Mesothelial cell of epicardium (in vitro differentiated cells): Measurements from ENCODE around the gene MAPK14. TPM values are rescaled to one million over a fixed set of nuclear protein-coding genes. Genes with fewer than 3 reads are reported as not detected.
A peak's percentile ranks its signal among the peaks of the same experiment; 100 is the strongest.

ENCODE experiments used
- DNase-seq, 2 experiments: peaks; one replicate each; pipeline ENCODE4 v3.0.0; 2021; ENCODE audit warnings: low spot score in 2 of 2; ENCODE audit not compliant: unreplicated experiment in 2 of 2
- H3K27ac Mint-ChIP-seq: 2 replicates; pipeline ENCODE4 v1.8.0; 2021; ENCODE audit warnings: mixed read lengths
- H3K27me3 Mint-ChIP-seq: 2 replicates; pipeline ENCODE4 v1.8.0; 2021; ENCODE audit warnings: low read depth, mixed read lengths
- H3K36me3 Mint-ChIP-seq: 2 replicates; pipeline ENCODE4 v1.8.0; 2021; ENCODE audit warnings: mixed read lengths
- H3K4me1 Mint-ChIP-seq: 2 replicates; pipeline ENCODE4 v1.8.0; 2021; ENCODE audit warnings: mixed read lengths
- H3K4me3 Mint-ChIP-seq: 2 replicates; pipeline ENCODE4 v1.8.0; 2021; ENCODE audit warnings: mild to moderate bottlenecking, moderate library complexity, mixed read lengths
- H3K9me3 Mint-ChIP-seq: 2 replicates; pipeline ENCODE4 v1.8.0; 2021; ENCODE audit warnings: mixed read lengths
- CTCF ChIP-seq: fragments of 200-600 bp; sonication (generic); IDR thresholded peaks from one replicate; pipeline ENCODE4 v1.5.0; 2021; ENCODE audit warnings: antibody characterized with exemption; ENCODE audit not compliant: unreplicated experiment
- total RNA-seq: library from RNA; stranded (reverse); gene quantifications from 3 replicates; pipeline ENCODE4 v1.2.1, GENCODE V29; 2021

MAPK14 gene
- total RNA-seq, 1 donor from 2014 or later, result 54.8 TPM

- H3K9me3 Mint-ChIP-seq, result no peaks in the 10 kb centered on the region
- DNase-seq, result no peak
- H3K4me1 Mint-ChIP-seq, result peaks cover 50% of the 10 kb centered on the region
- H3K4me3 Mint-ChIP-seq, result no peak overlapping the region
- H3K27ac Mint-ChIP-seq, result peak overlapping the region; percentile 83
- no peak for TF ChIP-seq CTCF
- no peaks in the 10 kb centered on the region for H3K27me3 Mint-ChIP-seq
- peaks cover 9% of the 10 kb centered on the region for H3K36me3 Mint-ChIP-seq
These were observed 37.3 kb downstream of the MAPK14 start for GRCh38 chr6:36064770-36065396.

GRCh38 chr6:36065916-36066315 lies 38.3 kb downstream of the MAPK14 start:
- Mint-ChIP-seq H3K9me3 (no peaks in the 10 kb centered on the region), H3K4me3 (no peak overlapping the region), H3K27me3 (no peaks in the 10 kb centered on the region), H3K27ac (peak overlapping the region; percentile 83), H3K4me1 (peaks cover 53% of the 10 kb centered on the region), H3K36me3 (peaks cover 4% of the 10 kb centered on the region)
- no peak for TF ChIP-seq CTCF
- no peak for DNase-seq

- Mint-ChIP-seq H3K4me3 (no peak overlapping the region), H3K36me3 (peaks cover under 1% of the 10 kb centered on the region), H3K9me3 (no peaks in the 10 kb centered on the region), H3K4me1 (peaks cover 54% of the 10 kb centered on the region), H3K27ac (peak overlapping the region; percentile 83), H3K27me3 (no peaks in the 10 kb centered on the region)
- no peak for DNase-seq
- no peak for TF ChIP-seq CTCF
These were observed 39.2 kb downstream of the MAPK14 start for GRCh38 chr6:36066817-36067216.

GRCh38 chr6:36067374-36068011 lies 39.9 kb downstream of the MAPK14 start:
- no peaks in the 10 kb centered on the region for H3K9me3 Mint-ChIP-seq
- H3K27me3 Mint-ChIP-seq, result no peaks in the 10 kb centered on the region
- peaks cover 55% of the 10 kb centered on the region for H3K4me1 Mint-ChIP-seq
- peaks cover 4% of the 10 kb centered on the region for H3K36me3 Mint-ChIP-seq
- H3K4me3 Mint-ChIP-seq, result no peak overlapping the region
- TF ChIP-seq CTCF, result no peak
- DNase-seq, result no peak
- H3K27ac Mint-ChIP-seq, result peak overlapping the region; percentile 68

- peaks cover 4% of the 10 kb centered on the region for H3K36me3 Mint-ChIP-seq
- peak overlapping the region; percentile 68 for H3K27ac Mint-ChIP-seq
- peaks cover 57% of the 10 kb centered on the region for H3K4me1 Mint-ChIP-seq
- no peaks in the 10 kb centered on the region for H3K27me3 Mint-ChIP-seq
- no peaks in the 10 kb centered on the region for H3K9me3 Mint-ChIP-seq
- TF ChIP-seq CTCF, result no peak
- no peak overlapping the region for H3K4me3 Mint-ChIP-seq
- DNase-seq, result no peak
These were observed 40.4 kb downstream of the MAPK14 start for GRCh38 chr6:36068012-36068392.
